ENCODE results near the gene MAP2K7. TPM values are rescaled to one million over a fixed set of nuclear protein-coding genes. Genes with fewer than 3 reads are reported as not detected.

The MAP2K7 gene
- total RNA-seq, 1 experiment from 2014 or later = 59.1 TPM

- ChIA-PET POLR2A (interaction anchor here (0.6 to 2.5 kb wide), 25 partner anchors 9 to 375 kb away, joined by 3 to 23 read pairs (median 4); partner anchors contain the start of genes ELAVL1 and SNAPC2), RAD21 (ENCODE audit: low non-redundant PET in 1 of 2, low total read pairs in 2 of 2, uncharacterized antibody in 2 of 2, unreplicated experiment in 2 of 2) (interaction anchor here (0.6 to 1.6 kb wide), 3 partner anchors 23 to 308 kb away, joined by 3 to 5 read pairs (median 4); partner anchors contain the start of gene SNAPC2 (in 1 of the 2)), CTCF (interaction anchor here (0.6 to 2.4 kb wide), 23 partner anchors 8 to 392 kb away, joined by 3 to 30 read pairs (median 4); partner anchors contain the start of genes MAP2K7 and SNAPC2)
- H3K4me1 ChIP-seq (ENCODE audit: control insufficient read depth in 1 of 2, insufficient read depth in 2 of 2, low read length in 2 of 2) = peaks cover 13 to 25% of the 10 kb centered on the region in 2 experiments
- no TSS peak for BruUV-seq (replicated peaks)
- no peaks in the 10 kb centered on the region for H3K27me3 ChIP-seq (ENCODE audit: insufficient read depth, low read length)
- peak within 1 kb of the TSS; percentile 77 for H3K27ac ChIP-seq (ENCODE audit: low read depth, low read length)
- no peaks in the 10 kb centered on the region for H4K20me1 ChIP-seq (ENCODE audit: insufficient read depth)
- DNase-seq (ENCODE audit: low read depth, low spot score) (peak; percentile 99), ATAC-seq (peak; percentile 98)
- peaks cover 44% of the 10 kb centered on the region for H3K79me2 ChIP-seq (ENCODE audit: insufficient read depth, low read length)
- H3K9me2 ChIP-seq (ENCODE audit: insufficient read depth) = no peaks in the 10 kb centered on the region
- peak within 1 kb of the TSS; percentile 96 for H3K9ac ChIP-seq (ENCODE audit: low read length)
- H3K9me3 ChIP-seq (ENCODE audit: control insufficient read depth in 1 of 2, insufficient read depth in 1 of 2, low read depth in 1 of 2, low read length in 2 of 2) = no peaks in the 10 kb centered on the region
- peaks cover 10 to 15% of the 10 kb centered on the region in 2 experiments; a peak in 3 of 4 replicates for H3K36me3 ChIP-seq (ENCODE audit: control insufficient read depth in 1 of 2, insufficient read depth in 2 of 2, low read length in 2 of 2)
- intact Hi-C loops (cut with micrococcal nuclease) = loop anchor here (1.0 to 5.0 kb wide), 2 partner anchors 214 to 310 kb away; no protein-coding TSS in a partner anchor
- H2AFZ ChIP-seq (ENCODE audit: low read depth, low read length, poor library complexity, severe bottlenecking) = no peak within 1 kb of the TSS
- peak within 1 kb of the TSS; percentile 96 to 99 for H3K4me3 ChIP-seq (replicated peaks in 1 of 2; ENCODE audit: low read depth in 1 of 2, low read length in 2 of 2)
- H3K4me2 ChIP-seq (ENCODE audit: low read length) = peak within 1 kb of the TSS; percentile 92
- peak; percentile 95 for TF ChIP-seq MAX (IDR thresholded peaks at IDR 0.05)
- peak; percentile 94 for TF ChIP-seq CEBPB (IDR thresholded peaks at IDR 0.05; ENCODE audit: low read depth)
- TF ChIP-seq POLR2A (IDR thresholded peaks at IDR 0.05; ENCODE audit: borderline replicate concordance, extremely low read depth, insufficient read depth, insufficient read length) = peak; percentile 95
- peak; percentile 92 for TF ChIP-seq SP1 (IDR thresholded peaks at IDR 0.05; ENCODE audit: low read depth)
- TF ChIP-seq SRF (IDR thresholded peaks at IDR 0.05; ENCODE audit: low read depth) = peak; percentile 4; the same call in 1 of the 2 replicates
- no peak for TF ChIP-seq ZBTB33 (IDR thresholded peaks at IDR 0.05; ENCODE audit: extremely low read depth, insufficient replicate concordance, low read length)
- no peak for TF ChIP-seq CTCF (IDR thresholded peaks at IDR 0.05 in 2 of 3, conservative IDR thresholded peaks at IDR 0.05 in 1 of 3; ENCODE audit: borderline replicate concordance in 1 of 3, insufficient read depth in 1 of 3, low read depth in 2 of 3, low read length in 2 of 3)
- no peak for TF ChIP-seq FOSL1 (IDR thresholded peaks at IDR 0.05; ENCODE audit: low read depth)
- TF ChIP-seq EGR1 (IDR thresholded peaks at IDR 0.05; ENCODE audit: low read depth) = peak; percentile 29; the same call in 1 of the 2 replicates
- no peak for TF ChIP-seq RAD21 (IDR thresholded peaks at IDR 0.05; ENCODE audit: low read depth)
- no peak for TF ChIP-seq ATF3 (IDR thresholded peaks at IDR 0.05)
- no peak for TF ChIP-seq ELF1 (IDR thresholded peaks at IDR 0.05; ENCODE audit: borderline replicate concordance, low read depth)
- TF ChIP-seq EZH2phosphoT487 (IDR thresholded peaks at IDR 0.05; ENCODE audit: borderline replicate concordance) = no peak
- no peak for TF ChIP-seq REST (IDR thresholded peaks at IDR 0.05; ENCODE audit: low read depth)
- no peak for TF ChIP-seq ZNF274 (IDR thresholded peaks at IDR 0.05; ENCODE audit: low read depth, low read length)
- no peak for TF ChIP-seq EZH2 (IDR thresholded peaks at IDR 0.05)
- TF ChIP-seq YY1 (IDR thresholded peaks at IDR 0.05; ENCODE audit: extremely low read depth, insufficient replicate concordance, low read depth, low read length) = peak; percentile 96
- peak; percentile 58; the same call in 1 of the 2 replicates for TF ChIP-seq ZFX (IDR thresholded peaks at IDR 0.05)
Measured at GRCh38 chr19:7943444-7944176, 39.9 kb downstream of the MAP2K7 start, which contains the start of gene TIMM44. Gene TIMM44 (minus strand): TSS chr19:7943666. CDS start chr19:7943651, 15 bp downstream.

Measured in HCT116 (cell line).